ENCODE results near the gene TULP4.

The TULP4 gene

GRCh38 chr6:158370805-158371204, 58.5 kb downstream of the TULP4 start (continued):
- TF ChIP-seq ZNF449 (tag by site-specific recombination; IDR thresholded peaks at IDR 0.05) (no peak), ZFP37 (tag by site-specific recombination; IDR thresholded peaks at IDR 0.05) (no peak), ZNF157 (tag by site-specific recombination; IDR thresholded peaks at IDR 0.05) (no peak), KLF9 (tag by site-specific recombination; IDR thresholded peaks at IDR 0.05; ENCODE audit: low read depth) (no peak), ZNF48 (tag by site-specific recombination; IDR thresholded peaks at IDR 0.05) (no peak), ZNF394 (tag by site-specific recombination; IDR thresholded peaks at IDR 0.05; ENCODE audit: borderline replicate concordance) (no peak)

- H3K4me3 ChIP-seq (ENCODE audit: low read depth, low read length), result no peak overlapping the region
- ChIA-PET CTCF (interaction anchor here (0.6 to 1.1 kb wide), 2 partner anchors 15 to 148 kb away, joined by 3 read pairs; no protein-coding TSS in a partner anchor), POLR2A (no interaction called here)
- no peak overlapping the region for H3K27ac ChIP-seq (ENCODE audit: extremely low read depth, low read depth, low read length)
- TF ChIP-seq TRIM28 (IDR thresholded peaks at IDR 0.05; ENCODE audit: borderline replicate concordance, low read length), result no peak
- no peak for TF ChIP-seq AEBP2 (tag by site-specific recombination; IDR thresholded peaks at IDR 0.05; ENCODE audit: borderline replicate concordance)
- no peak for TF ChIP-seq GLI4 (tag by site-specific recombination; IDR thresholded peaks at IDR 0.05)
- no peak for TF ChIP-seq ZNF629 (tag by site-specific recombination; IDR thresholded peaks at IDR 0.05)
- TF ChIP-seq SCRT2 (tag by site-specific recombination; IDR thresholded peaks at IDR 0.05), result no peak
- no peak for TF ChIP-seq ZSCAN16 (tag by site-specific recombination; IDR thresholded peaks at IDR 0.05)
- TF ChIP-seq ZNF518A (tag by site-specific recombination; conservative IDR thresholded peaks at IDR 0.05; ENCODE audit: low read depth), result no peak
- TF ChIP-seq ZNF548 (tag by site-specific recombination; IDR thresholded peaks at IDR 0.05), result no peak
- TF ChIP-seq ZNF571 (tag by site-specific recombination; IDR thresholded peaks at IDR 0.05), result no peak
- TF ChIP-seq ZNF211 (tag by site-specific recombination; IDR thresholded peaks at IDR 0.05; ENCODE audit: low read depth), result no peak
- TF ChIP-seq GLI2 (tag by site-specific recombination; IDR thresholded peaks at IDR 0.05; ENCODE audit: borderline replicate concordance, low read depth), result no peak
- no peak for TF ChIP-seq ZNF580 (tag by site-specific recombination; IDR thresholded peaks at IDR 0.05)
- TF ChIP-seq KLF9 (tag by site-specific recombination; IDR thresholded peaks at IDR 0.05; ENCODE audit: low read depth), result no peak
- TF ChIP-seq PRDM1 (tag by site-specific recombination; IDR thresholded peaks at IDR 0.05), result no peak
- TF ChIP-seq ZNF830 (tag by site-specific recombination; IDR thresholded peaks at IDR 0.05; ENCODE audit: low read depth), result no peak
- no peak for TF ChIP-seq GLIS2 (tag by site-specific recombination; IDR thresholded peaks at IDR 0.05)
- no peak for TF ChIP-seq HOXC10 (CRISPR knock-in tag; IDR thresholded peaks at IDR 0.05)
- no peaks in the 10 kb centered on the region for H3K9me3 ChIP-seq (ENCODE audit: control insufficient read depth, insufficient read depth, low read depth, low read length)
- H3K36me3 ChIP-seq (ENCODE audit: control insufficient read depth in 2 of 2, insufficient read depth in 1 of 2, low read length in 2 of 2), result no peaks in the 10 kb centered on the region
- no peaks in the 10 kb centered on the region for H3K4me1 ChIP-seq (ENCODE audit: control insufficient read depth, insufficient read depth, low read length)
Measured at GRCh38 chr6:158371261-158371660, 59.0 kb downstream of the TULP4 start.

All from HEK293 (cell line).